T-cell (primary cell): ENCODE results near the gene APBB3. TPM values are rescaled to one million over a fixed set of nuclear protein-coding genes. Genes with fewer than 3 reads are reported as not detected.
A peak's percentile ranks its signal among the peaks of the same experiment; 100 is the strongest.

Experiments used
- ATAC-seq, 4 experiments: fragments of 200-7000 bp in 3 of 4; fragments of 150-1000 bp in 1 of 4; cut with Tn5 transposase; replicated peaks in 1 of 4; 1 replicate in 3 of 4; 2 replicates in 1 of 4; pipeline ENCODE4 v1.10.0; 2021; ENCODE audit warnings: moderate library complexity in 3 of 4, mild to moderate bottlenecking in 2 of 4, moderate number of reproducible peaks in 1 of 4
- CTCF ChIA-PET, 2 donors: fragments of 300-600 bp; sonication (Branson Sonifier 250); formaldehyde crosslinking; loops; one replicate each; lab custom pipeline; 2022; ENCODE audit warnings: antibody characterized with exemption in 2 of 2; lab: Charles Lee
- POLR2A ChIA-PET, 2 donors: fragments of 300-600 bp; sonication (Branson Sonifier 250); formaldehyde crosslinking; loops; one replicate each; lab custom pipeline; 2022; ENCODE audit warnings: antibody characterized with exemption in 2 of 2; lab: Charles Lee
- DNase-seq, 35 experiments: peaks; one replicate each; pipeline versions ENCODE4 v3.0.0 to v3.0.0-alpha.2; 2013 to 2023
- H3K27ac ChIP-seq: one replicate; pipeline ENCODE4 v1.5.1; 2013; ENCODE audit warnings: low read length
- H3K27me3 ChIP-seq, 2 experiments: replicated peaks in 1 of 2; 1 replicate in 1 of 2; 2 replicates in 1 of 2; pipeline versions ENCODE4 v1.6.1 to v1.7.0; 2013; ENCODE audit warnings: low read length in 1 of 2, mixed read lengths in 1 of 2; ENCODE audit not compliant: control insufficient read depth in 2 of 2, insufficient read depth in 2 of 2; ENCODE audit errors: extremely low read depth in 1 of 2
- H3K36me3 ChIP-seq, 2 donors: 1 replicate in 1 of 2; 2 replicates in 1 of 2; pipeline versions ENCODE4 v1.6.1 to v1.7.0; 2013; ENCODE audit warnings: low read length in 1 of 2; ENCODE audit not compliant: control insufficient read depth in 2 of 2, insufficient read depth in 1 of 2; ENCODE audit errors: extremely low read depth in 1 of 2
- H3K4me1 ChIP-seq, 2 experiments: 1 replicate in 1 of 2; 2 replicates in 1 of 2; pipeline versions ENCODE4 v1.6.1 to v1.7.0; 2013; ENCODE audit warnings: low read length in 2 of 2, mixed read lengths in 1 of 2; ENCODE audit not compliant: insufficient read depth in 2 of 2, control insufficient read depth in 1 of 2; ENCODE audit errors: extremely low read depth in 1 of 2
- H3K4me3 ChIP-seq, 2 donors: 1 replicate in 1 of 2; 2 replicates in 1 of 2; pipeline versions ENCODE4 v1.5.1 to v1.7.0; 2013; ENCODE audit warnings: mild to moderate bottlenecking in 2 of 2, low read length in 1 of 2, moderate library complexity in 1 of 2; ENCODE audit not compliant: control insufficient read depth in 1 of 2; ENCODE audit errors: extremely low read depth in 1 of 2
- H3K9me3 ChIP-seq: 2 replicates; pipeline ENCODE4 v1.7.0; 2013
- H3K27ac Mint-ChIP-seq, 2 donors: one replicate each; pipeline ENCODE4 v1.8.0; 2020 to 2021; ENCODE audit warnings: mild to moderate bottlenecking in 2 of 2, mixed read lengths in 2 of 2
- H3K27me3 Mint-ChIP-seq, 2 donors: one replicate each; pipeline ENCODE4 v1.8.0; 2021 to 2022; ENCODE audit warnings: mixed read lengths in 2 of 2
- H3K36me3 Mint-ChIP-seq: one replicate; pipeline ENCODE4 v1.8.0; 2021; ENCODE audit warnings: mixed read lengths
- H3K4me1 Mint-ChIP-seq, 3 donors: one replicate each; pipeline ENCODE4 v1.8.0; 2020 to 2022; ENCODE audit warnings: mixed read lengths in 3 of 3, mild to moderate bottlenecking in 1 of 3
- H3K4me3 Mint-ChIP-seq, 3 donors: one replicate each; pipeline ENCODE4 v1.8.0; 2020 to 2022; ENCODE audit warnings: mild to moderate bottlenecking in 3 of 3, mixed read lengths in 3 of 3, moderate library complexity in 3 of 3
- H3K9me3 Mint-ChIP-seq, 3 donors: one replicate each; pipeline ENCODE4 v1.8.0; 2020 to 2022; ENCODE audit warnings: mixed read lengths in 3 of 3
- WGBS: methylation state at CpG from one replicate; pipeline ENCODE4 v1.1.5; 2013; ENCODE audit warnings: missing lambda C conversion rate; ENCODE audit not compliant: insufficient coverage; 5-methylcytosine and 5-hydroxymethylcytosine counted together
- total RNA-seq, 35 experiments: library from RNA in 6 of 35; stranded (reverse) in 6 of 35; fragments of 120-200 nt in 1 of 35; gene quantifications; one replicate each; pipeline versions ENCODE4 v1.2.1 to v1.2.4 and lab custom pipeline; 2013 to 2026

The APBB3 gene
- total RNA-seq, 5 donors from 2014 or later (not counting 1 experiment from before 2014, with no cell fraction given) = 53.9 to 70.5 (median 64.1) TPM

DNA sequence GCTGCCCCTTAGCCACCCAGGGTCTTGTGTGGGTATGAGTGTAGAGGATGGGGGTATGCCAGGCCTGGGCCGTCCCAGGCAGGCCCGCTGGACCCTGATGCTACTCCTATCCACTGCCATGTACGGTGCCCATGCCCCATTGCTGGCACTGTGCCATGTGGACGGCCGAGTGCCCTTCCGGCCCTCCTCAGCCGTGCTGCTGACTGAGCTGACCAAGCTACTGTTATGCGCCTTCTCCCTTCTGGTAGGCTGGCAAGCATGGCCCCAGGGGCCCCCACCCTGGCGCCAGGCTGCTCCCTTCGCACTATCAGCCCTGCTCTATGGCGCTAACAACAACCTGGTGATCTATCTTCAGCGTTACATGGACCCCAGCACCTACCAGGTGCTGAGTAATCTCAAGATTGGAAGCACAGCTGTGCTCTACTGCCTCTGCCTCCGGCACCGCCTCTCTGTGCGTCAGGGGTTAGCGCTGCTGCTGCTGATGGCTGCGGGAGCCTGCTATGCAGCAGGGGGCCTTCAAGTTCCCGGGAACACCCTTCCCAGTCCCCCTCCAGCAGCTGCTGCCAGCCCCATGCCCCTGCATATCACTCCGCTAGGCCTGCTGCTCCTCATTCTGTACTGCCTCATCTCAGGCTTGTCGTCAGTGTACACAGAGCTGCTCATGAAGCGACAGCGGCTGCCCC, 2.9 kb upstream of the APBB3 start:
- no peaks in the 10 kb centered on the region for H3K27me3 ChIP-seq
- no peak overlapping the region for H3K4me3 ChIP-seq
- ChIA-PET CTCF (no interaction called here), POLR2A (no interaction called here)
- no peak for DNase-seq
- H3K9me3 Mint-ChIP-seq = no peaks in the 10 kb centered on the region
- no peak for ATAC-seq
- peaks cover 11 to 35% of the 10 kb centered on the region in 2 donors for H3K36me3 ChIP-seq
- peak overlapping the region in 2 of 3 donors; percentile 21 to 41 for H3K4me3 Mint-ChIP-seq
- peak overlapping the region; percentile 24 to 48 for H3K27ac Mint-ChIP-seq
- H3K4me1 ChIP-seq = peaks cover 13 to 53% of the 10 kb centered on the region in 2 experiments
- no peak overlapping the region for H3K27ac ChIP-seq
- peaks cover 67 to 79% (median 71%) of the 10 kb centered on the region in 3 donors for H3K4me1 Mint-ChIP-seq
- 96% methylated on average over 18 of the region's 22 CpGs for WGBS
- H3K9me3 ChIP-seq = no peaks in the 10 kb centered on the region
- peaks cover 18% of the 10 kb centered on the region for H3K36me3 Mint-ChIP-seq
- H3K27me3 Mint-ChIP-seq = no peaks in the 10 kb centered on the region

DNA sequence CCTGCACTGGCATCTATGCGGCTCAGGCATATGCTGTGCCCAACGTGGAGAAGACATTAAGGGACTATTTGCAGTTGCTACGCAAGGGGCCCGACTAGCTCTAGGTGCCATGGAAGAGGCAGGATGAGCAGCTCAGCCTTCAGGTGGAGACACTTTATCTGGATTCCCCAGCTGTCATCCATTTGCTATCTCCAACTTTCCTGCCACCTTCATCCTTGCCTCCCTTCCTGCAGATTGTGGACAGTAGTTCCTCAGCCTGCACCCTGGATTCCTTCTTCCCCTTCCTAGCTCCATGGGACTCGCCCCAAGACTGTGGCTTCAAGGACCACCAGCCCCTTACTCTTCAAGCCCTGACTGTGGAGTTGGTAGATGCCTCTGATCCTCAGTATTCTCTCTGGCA, 2.3 kb upstream of the APBB3 start:
- CTCF ChIA-PET = no interaction called here
- Histone ChIP-seq H3K27ac (no peak overlapping the region), H3K9me3 (no peaks in the 10 kb centered on the region), H3K4me3 (no peak overlapping the region), H3K4me1 (peaks cover 13 to 53% of the 10 kb centered on the region in 2 experiments), H3K36me3 (peaks cover 11 to 41% of the 10 kb centered on the region in 2 donors), H3K27me3 (no peaks in the 10 kb centered on the region)
- no peak overlapping the region for H3K27ac Mint-ChIP-seq
- DNase-seq (no peak), ATAC-seq (no peak)
- POLR2A ChIA-PET = no interaction called here
- no peaks in the 10 kb centered on the region for H3K9me3 Mint-ChIP-seq
- peaks cover 67 to 81% (median 74%) of the 10 kb centered on the region in 3 donors for H3K4me1 Mint-ChIP-seq
- H3K27me3 Mint-ChIP-seq = no peaks in the 10 kb centered on the region
- peak overlapping the region in 2 of 3 donors; percentile 21 to 41 for H3K4me3 Mint-ChIP-seq
- WGBS = 87% methylated on average over 4 of the region's 5 CpGs
- H3K36me3 Mint-ChIP-seq = peaks cover 18% of the 10 kb centered on the region

DNA sequence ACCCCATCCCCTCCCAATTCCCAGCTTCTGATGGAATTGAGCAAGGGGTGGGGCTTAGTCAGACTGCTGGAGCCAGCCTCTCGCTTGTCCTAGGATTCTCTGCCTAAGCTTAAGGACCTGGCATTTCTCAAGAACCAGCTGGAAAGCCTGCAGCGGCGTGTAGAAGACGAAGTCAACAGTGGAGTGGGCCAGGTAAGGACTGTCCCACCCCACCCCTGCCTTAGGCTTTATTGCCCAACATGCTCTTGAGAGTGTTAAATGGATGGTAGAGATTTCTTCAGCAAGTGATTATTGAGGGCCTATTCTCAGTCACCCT, 1.3 kb upstream of the APBB3 start:
- Mint-ChIP-seq H3K36me3 (peaks cover 27% of the 10 kb centered on the region), H3K9me3 (no peaks in the 10 kb centered on the region), H3K4me3 (peak overlapping the region; percentile 90 to 98 (median 94)), H3K4me1 (peaks cover 71 to 83% (median 76%) of the 10 kb centered on the region in 3 donors), H3K27me3 (no peaks in the 10 kb centered on the region), H3K27ac (peak overlapping the region; percentile 96 to 99)
- WGBS = 100% methylated on average over 1 of the region's 4 CpGs
- Histone ChIP-seq H3K4me1 (peaks cover 13 to 53% of the 10 kb centered on the region in 2 experiments), H3K9me3 (no peaks in the 10 kb centered on the region), H3K36me3 (peaks cover 11 to 45% of the 10 kb centered on the region in 2 donors), H3K27ac (peak overlapping the region; percentile 83), H3K4me3 (no peak overlapping the region), H3K27me3 (no peaks in the 10 kb centered on the region)
- DNase-seq = no peak
- ChIA-PET CTCF (interaction anchor here in 1 of 2 donors (0.6 to 1.2 kb wide), 3 partner anchors 21 to 145 kb away, joined by 3 to 4 read pairs (median 3); no protein-coding TSS in a partner anchor), POLR2A (interaction anchor here in 1 of 2 donors (0.6 kb wide), 1 partner anchor 61 kb away, joined by 4 read pairs; no protein-coding TSS in a partner anchor)
- ATAC-seq = no peak

DNA sequence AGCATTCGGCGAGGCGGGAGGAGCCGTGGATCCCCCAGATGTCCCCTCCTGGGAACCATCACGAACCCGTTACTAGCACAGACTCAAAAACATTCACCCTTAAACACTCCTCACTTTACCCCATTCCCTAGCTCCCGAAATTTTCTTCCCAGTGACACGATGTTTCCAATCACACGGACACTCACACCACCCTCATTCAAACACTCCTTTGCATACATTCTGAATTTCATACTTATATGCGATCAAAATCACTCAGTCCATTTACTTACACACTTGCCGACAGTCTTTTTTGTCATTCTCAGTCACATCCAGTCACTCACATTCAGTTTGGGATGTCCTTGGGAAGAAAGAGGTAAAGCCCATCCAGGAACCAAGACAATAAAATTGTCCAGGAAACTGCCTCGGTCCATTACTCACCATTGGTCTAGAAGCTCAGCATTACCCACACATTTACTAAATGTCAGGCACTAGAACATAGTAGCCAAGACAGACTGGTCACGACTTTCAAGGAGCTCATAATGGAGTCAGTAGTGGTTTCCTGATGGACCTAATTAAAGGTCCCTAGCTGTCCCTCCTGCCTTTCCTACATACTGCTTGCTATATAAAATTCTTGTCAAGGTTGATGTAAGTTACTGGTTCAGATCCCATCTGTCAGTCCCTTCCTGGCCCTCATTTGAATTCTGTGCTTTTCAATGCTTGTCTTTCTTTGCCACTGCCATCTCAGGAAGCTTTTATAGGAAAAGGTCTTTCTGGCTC, 804 bp upstream of the APBB3 start:
- peak overlapping the region; percentile 90 to 98 (median 94) for H3K4me3 Mint-ChIP-seq
- peak in 1 of 4 experiments; percentile 1 for ATAC-seq
- Histone ChIP-seq H3K4me3 (peak overlapping the region; percentile 65 to 96), H3K9me3 (no peaks in the 10 kb centered on the region), H3K27ac (peak overlapping the region; percentile 83), H3K27me3 (no peaks in the 10 kb centered on the region), H3K4me1 (peaks cover 13 to 53% of the 10 kb centered on the region in 2 experiments), H3K36me3 (peaks cover 11 to 48% of the 10 kb centered on the region in 2 donors)
- H3K27me3 Mint-ChIP-seq = no peaks in the 10 kb centered on the region
- DNase-seq = no peak
- POLR2A ChIA-PET = interaction anchor here (0.6 to 2.3 kb wide), 5 partner anchors 17 to 62 kb away, joined by 3 to 11 read pairs (median 4); partner anchors contain the start of gene EIF4EBP3 (in 1 of the 2)
- H3K36me3 Mint-ChIP-seq = peaks cover 29% of the 10 kb centered on the region
- peak overlapping the region; percentile 96 to 99 for H3K27ac Mint-ChIP-seq
- CTCF ChIA-PET = interaction anchor here in 1 of 2 donors (0.6 to 1.2 kb wide), 4 partner anchors 20 to 146 kb away, joined by 3 to 4 read pairs (median 3); no protein-coding TSS in a partner anchor
- 0% methylated on average over 5 of the region's 13 CpGs for WGBS
- H3K4me1 Mint-ChIP-seq = peaks cover 67 to 79% (median 74%) of the 10 kb centered on the region in 3 donors
- H3K9me3 Mint-ChIP-seq = no peaks in the 10 kb centered on the region

DNA sequence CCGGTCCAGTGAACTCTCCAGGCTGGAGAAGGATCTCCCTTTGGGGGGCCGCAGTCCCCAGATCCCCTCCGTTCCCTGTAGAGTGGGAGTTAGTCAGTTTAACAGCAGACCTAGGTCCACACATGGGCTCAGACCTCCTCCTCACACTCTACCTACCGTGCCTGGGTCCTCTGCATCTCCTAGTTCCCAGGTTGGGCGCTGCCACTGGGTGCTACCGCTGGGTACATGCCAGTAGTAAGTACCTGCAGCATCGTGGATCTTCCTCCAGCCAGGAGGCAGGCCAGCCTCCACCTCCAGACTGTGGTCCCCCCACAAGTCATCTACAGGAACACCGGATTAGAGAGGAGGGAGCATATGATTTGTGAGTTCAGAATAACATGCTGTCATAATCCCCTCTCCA, 802 bp downstream of the APBB3 start:
- ChIA-PET POLR2A (interaction anchor here (0.6 to 2.3 kb wide), 5 partner anchors 15 to 85 kb away, joined by 3 to 11 read pairs (median 4); partner anchors contain the start of genes EIF4EBP3 (in 1 of the 2), IK (in 1 of the 2) and NDUFA2 (in 1 of the 2)), CTCF (interaction anchor here in 1 of 2 donors (1.9 kb wide), 1 partner anchor 16 kb away, joined by 11 read pairs; the partner anchor contains the start of gene EIF4EBP3)
- WGBS = 78% methylated on average over 3 of the region's 8 CpGs
- no peaks in the 10 kb centered on the region for H3K9me3 Mint-ChIP-seq
- peaks cover 56 to 70% (median 58%) of the 10 kb centered on the region in 3 donors for H3K4me1 Mint-ChIP-seq
- H3K27me3 Mint-ChIP-seq = no peaks in the 10 kb centered on the region
- H3K4me3 ChIP-seq = peak overlapping the region; percentile 65 to 96
- H3K9me3 ChIP-seq = no peaks in the 10 kb centered on the region
- peak overlapping the region; percentile 96 to 99 for H3K27ac Mint-ChIP-seq
- H3K27ac ChIP-seq = peak overlapping the region; percentile 83
- peaks cover 8 to 40% of the 10 kb centered on the region in 2 donors for H3K36me3 ChIP-seq
- no peak for ATAC-seq
- no peaks in the 10 kb centered on the region for H3K27me3 ChIP-seq
- DNase-seq = peak in 2 of 35 experiments; percentile 13 to 28
- H3K36me3 Mint-ChIP-seq = peaks cover 26% of the 10 kb centered on the region
- H3K4me3 Mint-ChIP-seq = peak overlapping the region; percentile 90 to 98 (median 94)
- peaks cover 13 to 38% of the 10 kb centered on the region in 2 experiments for H3K4me1 ChIP-seq
